C4-2B (cell line): Measurements from ENCODE around the gene RIC8B.

ENCODE experiments used
- CTCF ChIP-seq: fragments of 450-650 bp; conservative IDR thresholded peaks from 2 replicates; pipeline ENCODE4 v1.5.1; 2017; ENCODE audit warnings: mild to moderate bottlenecking
- ZFX ChIP-seq: fragments of 450-650 bp; IDR thresholded peaks from 2 replicates; pipeline ENCODE4 v1.6.1; 2017

GRCh38 chr12:106769078-106769477 is 5.4 kb upstream of the RIC8B start:
- TF ChIP-seq CTCF (no peak), ZFX (no peak)
